PC-9 (cell line): ENCODE data around the gene DAAM1. TPM values are rescaled to one million over a fixed set of nuclear protein-coding genes. Genes with fewer than 3 reads are reported as not detected.

Experiments used
- BruUV-seq: library from RNA; stranded (reverse); fragments of 400-500 nt; replicated peaks from 2 replicates; lab custom pipeline; 2021; lab: Mats Ljungman, UMichigan
- CTCF ChIA-PET: fragments of 300-600 bp; sonication (Branson Sonifier 250); formaldehyde crosslinking; loops from one replicate; lab custom pipeline; 2022; ENCODE audit warnings: antibody characterized with exemption; lab: Charles Lee
- POLR2A ChIA-PET: fragments of 300-600 bp; sonication (Branson Sonifier 250); formaldehyde crosslinking; loops from one replicate; lab custom pipeline; 2022; ENCODE audit warnings: antibody characterized with exemption; ENCODE audit not compliant: unreplicated experiment; lab: Charles Lee
- DNase-seq, 2 experiments: peaks; one replicate each; pipeline versions ENCODE4 v3.0.0 to v3.0.0-alpha.2; 2015 to 2022; ENCODE audit warnings: mixed read lengths in 1 of 2
- H2AFZ ChIP-seq: fragments of 200-600 bp; sonication (generic); 2 replicates; pipeline ENCODE4 v1.8.1; 2017; ENCODE audit warnings: antibody characterized with exemption
- H3F3A ChIP-seq: fragments of 200-600 bp; sonication (generic); 2 replicates; pipeline ENCODE4 v1.8.1; 2017; ENCODE audit warnings: antibody characterized with exemption, mild to moderate bottlenecking, low read depth; ENCODE audit not compliant: insufficient read depth
- H3K27ac ChIP-seq: fragments of 200-600 bp; sonication (generic); 2 replicates; pipeline ENCODE4 v1.6.1; 2016; ENCODE audit warnings: mixed run types
- H3K27me3 ChIP-seq: fragments of 200-600 bp; sonication (generic); 2 replicates; pipeline ENCODE4 v1.6.1; 2016; ENCODE audit warnings: low read depth, mixed run types; ENCODE audit not compliant: insufficient read depth
- H3K36me3 ChIP-seq: fragments of 200-600 bp; sonication (generic); 2 replicates; pipeline ENCODE4 v1.6.1; 2016; ENCODE audit warnings: low read depth, mixed run types
- H3K4me1 ChIP-seq: fragments of 200-600 bp; sonication (generic); replicated peaks from 2 replicates; pipeline ENCODE4 v1.6.1; 2016; ENCODE audit warnings: mixed run types; ENCODE audit not compliant: insufficient read depth
- H3K4me2 ChIP-seq: fragments of 200-600 bp; sonication (generic); 2 replicates; pipeline ENCODE4 v1.6.1; 2017; ENCODE audit warnings: mixed run types
- H3K4me3 ChIP-seq: fragments of 200-600 bp; sonication (generic); 2 replicates; pipeline ENCODE4 v1.6.1; 2016; ENCODE audit warnings: mixed run types
- H3K79me2 ChIP-seq: fragments of 200-600 bp; sonication (generic); 2 replicates; pipeline ENCODE4 v1.6.1; 2017; ENCODE audit warnings: low read depth, mixed run types
- H3K9me2 ChIP-seq: fragments of 200-600 bp; sonication (generic); 2 replicates; pipeline ENCODE4 v1.8.1; 2017; ENCODE audit warnings: mild to moderate bottlenecking; ENCODE audit not compliant: insufficient read depth
- H3K9me3 ChIP-seq: fragments of 200-600 bp; sonication (generic); 2 replicates; pipeline ENCODE4 v1.8.1; 2016; ENCODE audit warnings: low read depth; ENCODE audit not compliant: insufficient read depth
- H4K20me1 ChIP-seq: fragments of 200-600 bp; sonication (generic); 2 replicates; pipeline ENCODE4 v1.8.1; 2017; ENCODE audit not compliant: insufficient read depth
- EZH2 ChIP-seq: fragments of 200-600 bp; sonication (generic); IDR thresholded peaks from 2 replicates; pipeline ENCODE4 v1.8.0; 2017; ENCODE audit warnings: antibody characterized with exemption, low read depth
- intact Hi-C: fragments of 100-400 bp; cut with micrococcal nuclease; formaldehyde crosslinking; loops from one replicate; pipeline ENCODE4 v1.10.0; 2022; ENCODE audit not compliant: unreplicated experiment
- total RNA-seq: library from RNA; stranded (reverse); gene quantifications from 2 replicates; pipeline ENCODE4 v1.2.3, GENCODE V29; 2021
- TF ChIP-seq, protein P1 (sequence below): fragments of 200-600 bp; sonication (generic); conservative IDR thresholded peaks from 2 replicates; pipeline ENCODE4 v1.6.1; 2017; ENCODE audit warnings: mixed run types, antibody characterized with exemption, mild to moderate bottlenecking, moderate library complexity

Gene DAAM1
- total RNA-seq, 1 experiment from 2014 or later, result 70.7 TPM

DNA sequence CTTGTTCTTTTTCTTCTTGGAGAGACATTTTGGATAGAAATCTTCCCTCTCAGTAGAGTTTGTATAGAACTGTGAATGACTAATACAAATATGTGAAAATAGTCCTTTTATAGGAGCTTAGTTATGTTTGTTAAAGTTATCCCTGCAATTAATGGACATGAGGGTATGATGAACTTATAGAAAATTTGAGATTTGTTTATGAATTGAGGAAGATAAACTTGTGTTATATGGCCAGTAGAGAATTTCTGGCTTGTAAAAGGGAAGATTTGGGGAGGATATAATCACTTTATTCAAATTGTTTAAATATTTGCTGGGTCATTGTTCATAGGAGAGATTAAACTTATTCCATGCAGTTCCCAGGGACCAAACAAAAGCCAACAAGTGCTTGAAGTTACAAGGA is 119.6 kb downstream of the DAAM1 start:
- ChIA-PET POLR2A (no interaction called here), CTCF (no interaction called here)
- no peak overlapping the region for H2AFZ ChIP-seq
- no peaks in the 10 kb centered on the region for H4K20me1 ChIP-seq
- no peak overlapping the region for H3K4me3 ChIP-seq
- H3K27me3 ChIP-seq, result no peaks in the 10 kb centered on the region
- no TSS peak for BruUV-seq
- peaks cover 6% of the 10 kb centered on the region; the same call in 1 of the 2 replicates for H3K9me3 ChIP-seq
- peaks cover 19% of the 10 kb centered on the region for H3K79me2 ChIP-seq
- no peaks in the 10 kb centered on the region for H3K9me2 ChIP-seq
- H3F3A ChIP-seq, result peaks cover 22% of the 10 kb centered on the region
- intact Hi-C loops, result no loop called here
- H3K4me1 ChIP-seq, result peaks cover 35% of the 10 kb centered on the region
- no peak overlapping the region for H3K4me2 ChIP-seq
- no peak overlapping the region for H3K27ac ChIP-seq
- TF ChIP-seq EZH2, result no peak
- TF ChIP-seq, protein P1, sequence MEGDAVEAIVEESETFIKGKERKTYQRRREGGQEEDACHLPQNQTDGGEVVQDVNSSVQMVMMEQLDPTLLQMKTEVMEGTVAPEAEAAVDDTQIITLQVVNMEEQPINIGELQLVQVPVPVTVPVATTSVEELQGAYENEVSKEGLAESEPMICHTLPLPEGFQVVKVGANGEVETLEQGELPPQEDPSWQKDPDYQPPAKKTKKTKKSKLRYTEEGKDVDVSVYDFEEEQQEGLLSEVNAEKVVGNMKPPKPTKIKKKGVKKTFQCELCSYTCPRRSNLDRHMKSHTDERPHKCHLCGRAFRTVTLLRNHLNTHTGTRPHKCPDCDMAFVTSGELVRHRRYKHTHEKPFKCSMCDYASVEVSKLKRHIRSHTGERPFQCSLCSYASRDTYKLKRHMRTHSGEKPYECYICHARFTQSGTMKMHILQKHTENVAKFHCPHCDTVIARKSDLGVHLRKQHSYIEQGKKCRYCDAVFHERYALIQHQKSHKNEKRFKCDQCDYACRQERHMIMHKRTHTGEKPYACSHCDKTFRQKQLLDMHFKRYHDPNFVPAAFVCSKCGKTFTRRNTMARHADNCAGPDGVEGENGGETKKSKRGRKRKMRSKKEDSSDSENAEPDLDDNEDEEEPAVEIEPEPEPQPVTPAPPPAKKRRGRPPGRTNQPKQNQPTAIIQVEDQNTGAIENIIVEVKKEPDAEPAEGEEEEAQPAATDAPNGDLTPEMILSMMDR, result no peak
- no peaks in the 10 kb centered on the region; the same call in 1 of the 2 replicates for H3K36me3 ChIP-seq
- no peak for DNase-seq

DNA sequence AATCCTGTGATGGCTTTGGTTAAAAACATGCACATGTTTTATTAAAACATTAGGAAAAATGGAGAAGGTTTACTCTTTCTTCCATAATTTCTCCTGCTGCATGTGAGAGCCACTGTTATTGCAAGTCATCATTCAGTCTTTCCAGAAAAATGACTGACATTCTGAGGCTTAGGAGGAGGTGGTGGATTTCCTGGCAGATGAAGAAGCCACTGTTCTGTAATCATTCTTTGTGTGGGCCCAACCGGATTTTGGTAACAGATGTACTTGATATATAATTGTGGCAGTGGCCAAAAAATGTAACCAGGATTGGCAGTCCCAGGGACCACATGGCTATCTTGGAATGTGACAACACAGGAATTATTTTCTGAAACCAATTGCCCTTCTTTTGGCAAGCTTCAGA is 120.2 kb downstream of the DAAM1 start:
- Histone ChIP-seq H3K4me2 (no peak overlapping the region), H4K20me1 (no peaks in the 10 kb centered on the region), H3K36me3 (no peaks in the 10 kb centered on the region; the same call in 1 of the 2 replicates), H3K9me3 (peaks cover 6% of the 10 kb centered on the region; the same call in 1 of the 2 replicates), H3F3A (peaks cover 22% of the 10 kb centered on the region), H3K27ac (no peak overlapping the region), H3K4me1 (peaks cover 35% of the 10 kb centered on the region), H3K27me3 (no peaks in the 10 kb centered on the region), H3K4me3 (no peak overlapping the region), H2AFZ (no peak overlapping the region), H3K79me2 (peaks cover 19% of the 10 kb centered on the region), H3K9me2 (no peaks in the 10 kb centered on the region)
- BruUV-seq, result no TSS peak
- ChIA-PET POLR2A (no interaction called here), CTCF (no interaction called here)
- intact Hi-C loops, result no loop called here
- no peak for TF ChIP-seq EZH2
- TF ChIP-seq, protein P1, result no peak
- no peak for DNase-seq

DNA sequence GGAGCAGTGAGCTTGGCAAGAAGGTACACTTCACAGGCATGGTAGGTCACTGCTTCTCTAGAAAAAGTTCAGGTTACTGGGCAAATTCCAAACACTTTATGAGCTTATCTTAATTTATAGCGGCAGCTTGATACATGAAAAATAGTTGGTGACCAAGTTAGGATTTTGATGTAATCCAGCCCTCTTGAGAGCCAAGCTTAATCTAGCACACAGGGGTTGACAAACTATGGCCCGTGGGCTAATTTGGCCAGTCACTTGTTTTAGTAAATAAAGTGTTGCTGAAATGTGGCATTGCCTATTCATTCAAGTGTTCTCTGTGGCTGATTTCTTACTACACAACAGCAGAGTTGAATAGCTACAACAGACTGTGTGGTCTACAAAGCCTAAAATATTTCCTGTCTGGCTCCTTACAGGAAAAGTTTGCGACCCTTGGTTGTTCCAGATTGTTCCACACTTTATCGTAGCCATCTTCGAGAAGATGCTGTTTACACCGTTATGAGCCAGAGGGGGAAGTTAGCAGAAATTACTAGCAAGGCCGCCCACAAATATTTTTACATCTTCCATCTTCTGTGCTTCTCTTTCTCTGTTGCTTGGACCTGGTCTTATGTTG is 120.9 kb downstream of the DAAM1 start:
- no peak overlapping the region for H3K4me3 ChIP-seq
- DNase-seq, result no peak
- intact Hi-C loops, result no loop called here
- H3K4me2 ChIP-seq, result no peak overlapping the region
- H3K9me2 ChIP-seq, result no peaks in the 10 kb centered on the region
- BruUV-seq, result no TSS peak
- no peak overlapping the region for H3K27ac ChIP-seq
- POLR2A ChIA-PET, result no interaction called here
- H3K27me3 ChIP-seq, result no peaks in the 10 kb centered on the region
- H3K9me3 ChIP-seq, result peaks cover 6% of the 10 kb centered on the region; the same call in 1 of the 2 replicates
- H2AFZ ChIP-seq, result no peak overlapping the region
- CTCF ChIA-PET, result no interaction called here
- H4K20me1 ChIP-seq, result no peaks in the 10 kb centered on the region
- peaks cover 22% of the 10 kb centered on the region for H3F3A ChIP-seq
- H3K4me1 ChIP-seq, result peaks cover 35% of the 10 kb centered on the region
- peaks cover 19% of the 10 kb centered on the region for H3K79me2 ChIP-seq
- H3K36me3 ChIP-seq, result no peaks in the 10 kb centered on the region; the same call in 1 of the 2 replicates
- no peak for TF ChIP-seq EZH2
- TF ChIP-seq, protein P1, result no peak
